GM19025 (cell line): ENCODE data around the gene RAD1.

ENCODE experiments used
- ATAC-seq: cut with Tn5 transposase; IDR thresholded peaks from one replicate; pipeline ENCODE4 v1.9.1; 2021; ENCODE audit warnings: mild to moderate bottlenecking, low read depth, moderate library complexity; ENCODE audit not compliant: unreplicated experiment

Gene RAD1

DNA sequence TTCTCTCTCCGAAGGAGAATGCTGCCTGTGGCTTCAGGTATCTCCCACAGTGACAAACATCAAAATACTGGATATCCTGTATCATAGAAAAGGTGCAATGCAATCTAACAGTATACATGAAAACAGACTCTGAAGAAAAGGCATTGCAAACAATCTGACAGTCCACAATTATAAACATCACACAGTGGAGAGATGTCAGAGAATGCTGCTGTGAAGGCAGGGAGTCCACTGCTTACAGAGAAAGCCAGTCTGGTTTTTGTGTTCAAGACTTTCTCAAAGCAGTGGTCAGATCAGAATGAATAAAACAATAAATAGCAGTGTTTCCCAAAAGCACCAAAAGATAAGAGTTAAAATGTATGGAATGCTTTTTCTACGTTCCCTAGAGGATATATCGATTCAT, 47.6 kb downstream of the RAD1 start:
- no peak for ATAC-seq

DNA sequence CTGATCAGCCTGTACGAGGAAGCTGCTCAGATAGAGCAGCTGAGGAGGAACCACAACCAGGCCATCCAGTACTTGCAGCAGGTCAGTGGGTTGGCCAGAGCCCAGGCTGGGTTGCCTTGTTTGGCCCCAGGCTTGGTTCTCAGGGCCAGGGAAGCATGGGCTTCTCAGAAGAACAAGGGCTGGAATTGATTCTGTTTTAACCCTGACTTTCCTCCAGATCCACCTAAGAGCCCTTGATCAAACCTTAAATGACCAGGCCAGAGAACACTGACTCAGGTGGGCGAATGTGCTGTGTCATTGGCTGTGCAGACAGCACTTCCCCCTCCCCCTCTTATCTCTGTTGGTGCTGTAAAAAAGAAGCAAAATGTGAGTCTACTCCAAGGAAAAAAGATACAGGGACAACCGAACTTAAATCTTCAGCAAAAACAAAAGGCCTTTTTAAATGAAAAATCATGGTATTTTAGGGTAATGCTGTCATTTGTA, 48.3 kb downstream of the RAD1 start:
- ATAC-seq, result no peak

DNA sequence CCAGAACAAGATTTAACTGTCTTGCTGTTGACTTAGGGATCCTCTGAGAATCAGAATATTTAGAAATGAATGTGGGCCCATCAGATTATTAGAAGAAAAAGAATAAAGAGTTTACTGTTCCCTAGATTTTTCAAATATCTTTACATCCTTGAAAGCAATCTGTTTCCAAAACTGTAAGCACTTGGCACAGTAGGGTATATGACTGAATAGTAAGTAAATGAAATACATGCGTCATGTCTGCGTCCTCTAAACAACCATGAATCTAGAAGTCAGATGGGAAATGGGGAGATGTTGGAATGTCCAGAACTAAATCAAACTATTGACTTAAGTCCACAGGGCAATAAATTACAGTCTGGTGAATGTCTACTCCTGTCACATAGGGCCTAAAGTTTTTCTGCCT, 50.2 kb downstream of the RAD1 start:
- no peak for ATAC-seq

DNA sequence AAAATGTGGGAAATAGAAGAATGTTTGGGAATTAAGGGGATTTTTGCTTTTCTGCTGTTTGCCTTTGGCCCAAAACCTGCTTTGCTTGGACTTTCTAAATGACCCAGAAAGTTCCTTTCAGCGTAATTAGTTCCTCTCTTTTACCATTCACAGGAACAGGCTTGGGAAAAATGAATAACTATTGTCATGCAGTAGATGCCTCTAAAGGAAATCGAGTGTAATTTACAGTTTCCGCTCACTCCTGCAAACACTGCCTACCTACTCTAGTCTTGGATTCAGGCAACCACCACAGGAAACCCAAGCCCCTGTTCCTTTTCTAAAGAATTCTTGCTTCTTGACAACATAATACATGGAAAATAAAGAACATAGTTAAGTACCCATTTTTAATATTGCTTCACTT, 51.4 kb downstream of the RAD1 start:
- no peak for ATAC-seq

DNA sequence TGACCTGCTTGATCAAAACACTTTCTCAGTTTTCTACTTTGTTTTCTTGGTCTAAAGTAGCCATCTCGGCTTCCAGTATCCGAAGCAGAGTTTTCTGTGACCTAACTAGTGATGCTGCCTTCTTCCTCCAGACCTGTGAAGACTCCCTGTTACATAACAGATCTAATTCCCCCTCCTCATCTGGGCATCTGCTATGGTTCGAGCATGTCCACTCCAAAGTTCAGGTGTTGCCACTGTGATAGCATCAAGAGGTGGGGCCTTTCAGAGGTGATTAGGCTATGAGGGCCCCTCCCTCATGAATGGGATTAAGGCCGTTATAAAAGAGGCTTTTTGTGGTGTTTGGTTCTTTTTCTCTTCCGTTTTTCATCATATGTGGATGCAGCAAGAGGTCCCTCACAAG, 56.1 kb downstream of the RAD1 start:
- ATAC-seq, result no peak

DNA sequence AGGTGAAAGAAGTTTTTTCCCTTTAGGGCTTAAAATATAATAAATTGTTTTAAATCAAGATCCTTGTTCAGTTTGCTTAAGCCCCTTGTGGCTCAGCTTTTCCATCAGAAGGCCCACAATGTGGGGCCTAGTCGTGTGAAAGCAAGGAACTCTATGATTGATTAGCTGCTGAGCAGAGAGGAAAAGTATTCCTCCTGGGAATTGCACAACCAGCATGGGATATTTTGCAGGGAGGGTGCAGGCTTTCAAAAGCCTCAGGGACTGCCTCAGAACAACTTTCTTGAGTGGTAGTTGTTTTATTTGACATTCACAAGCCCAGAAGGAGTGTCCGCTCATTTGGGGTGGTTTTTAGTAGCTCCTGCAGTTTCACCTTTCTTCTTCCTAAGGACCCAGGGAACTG, 56.5 kb downstream of the RAD1 start:
- ATAC-seq, result no peak

DNA sequence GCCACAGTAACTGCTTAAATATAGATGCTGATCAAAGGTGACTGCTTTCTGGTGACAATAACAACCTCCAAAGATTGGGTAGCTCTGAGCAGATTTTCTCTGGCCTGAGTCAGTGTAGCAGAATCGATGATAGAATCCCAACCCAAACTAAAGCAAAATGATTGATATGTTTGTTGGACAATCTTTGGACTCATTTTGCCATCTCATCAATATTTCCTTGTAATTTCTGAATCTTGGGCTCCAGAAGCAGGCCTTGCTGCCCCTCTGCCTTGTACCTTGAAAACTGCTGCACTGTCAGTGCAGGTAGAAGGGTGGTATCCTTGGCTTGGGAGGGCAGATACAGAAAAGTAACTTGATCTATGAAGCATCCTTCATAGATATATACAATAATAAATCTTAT, 57.4 kb downstream of the RAD1 start:
- ATAC-seq, result no peak

DNA sequence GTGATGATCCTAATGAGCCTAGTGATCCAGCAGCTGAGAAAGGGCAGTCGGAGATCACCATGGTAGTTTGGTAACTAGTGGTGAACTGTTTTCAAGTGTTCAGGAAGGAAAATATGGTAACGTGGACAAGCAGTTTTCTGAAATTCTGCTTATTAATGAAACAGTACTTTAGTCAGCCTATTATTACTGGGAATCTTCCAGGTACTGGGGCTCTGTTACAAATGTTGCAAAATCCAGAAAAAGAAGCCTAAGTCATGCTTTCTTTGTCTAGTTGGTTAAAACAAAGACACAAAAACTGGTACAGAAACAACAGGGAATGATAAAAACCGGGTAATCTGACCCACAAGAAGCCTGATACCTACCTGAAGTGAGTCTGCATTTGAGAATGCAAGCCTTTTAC, 58.1 kb downstream of the RAD1 start:
- no peak for ATAC-seq
